ENCODE results near the gene PUM2.

DNA sequence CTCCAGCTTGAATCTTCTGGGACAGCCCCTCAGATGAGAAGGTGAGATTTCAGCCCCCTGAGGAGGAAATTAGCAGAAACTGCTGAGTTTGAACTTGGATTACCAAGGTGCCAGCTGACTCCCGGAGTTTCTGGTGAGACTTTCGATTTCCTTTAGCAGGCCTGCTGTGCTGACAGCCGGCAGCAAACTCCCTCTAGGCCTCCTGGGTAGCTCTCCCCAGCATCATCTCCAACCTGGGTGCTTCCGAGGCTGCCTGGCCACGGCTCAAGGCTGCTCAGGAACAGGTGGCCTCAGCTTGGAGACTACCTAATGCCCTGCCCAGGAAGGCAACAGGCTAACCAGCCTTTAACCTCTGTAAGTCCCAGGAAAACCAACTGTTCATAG lies 142.2 kb downstream of the PUM2 start:
- TF ChIP-seq, protein P1, sequence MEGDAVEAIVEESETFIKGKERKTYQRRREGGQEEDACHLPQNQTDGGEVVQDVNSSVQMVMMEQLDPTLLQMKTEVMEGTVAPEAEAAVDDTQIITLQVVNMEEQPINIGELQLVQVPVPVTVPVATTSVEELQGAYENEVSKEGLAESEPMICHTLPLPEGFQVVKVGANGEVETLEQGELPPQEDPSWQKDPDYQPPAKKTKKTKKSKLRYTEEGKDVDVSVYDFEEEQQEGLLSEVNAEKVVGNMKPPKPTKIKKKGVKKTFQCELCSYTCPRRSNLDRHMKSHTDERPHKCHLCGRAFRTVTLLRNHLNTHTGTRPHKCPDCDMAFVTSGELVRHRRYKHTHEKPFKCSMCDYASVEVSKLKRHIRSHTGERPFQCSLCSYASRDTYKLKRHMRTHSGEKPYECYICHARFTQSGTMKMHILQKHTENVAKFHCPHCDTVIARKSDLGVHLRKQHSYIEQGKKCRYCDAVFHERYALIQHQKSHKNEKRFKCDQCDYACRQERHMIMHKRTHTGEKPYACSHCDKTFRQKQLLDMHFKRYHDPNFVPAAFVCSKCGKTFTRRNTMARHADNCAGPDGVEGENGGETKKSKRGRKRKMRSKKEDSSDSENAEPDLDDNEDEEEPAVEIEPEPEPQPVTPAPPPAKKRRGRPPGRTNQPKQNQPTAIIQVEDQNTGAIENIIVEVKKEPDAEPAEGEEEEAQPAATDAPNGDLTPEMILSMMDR (conservative IDR thresholded peaks at IDR 0.05; ENCODE audit: low read depth, low read length), result no peak
- TF ChIP-seq EZH2 (IDR thresholded peaks at IDR 0.05; ENCODE audit: borderline replicate concordance, low read depth, low read length, poor library complexity, severe bottlenecking), result no peak

Data from A673 (cell line).